Fibroblast of skin of abdomen (primary cell): ENCODE results near the gene LCN2.

ENCODE experiments used
- DNase-seq: peaks from one replicate; pipeline ENCODE4 v3.0.0-alpha.2; 2013

LCN2 gene

GRCh38 chr9:128201441-128202369, 52.5 kb downstream of the LCN2 start:
- peak; percentile 52 for DNase-seq

DNA sequence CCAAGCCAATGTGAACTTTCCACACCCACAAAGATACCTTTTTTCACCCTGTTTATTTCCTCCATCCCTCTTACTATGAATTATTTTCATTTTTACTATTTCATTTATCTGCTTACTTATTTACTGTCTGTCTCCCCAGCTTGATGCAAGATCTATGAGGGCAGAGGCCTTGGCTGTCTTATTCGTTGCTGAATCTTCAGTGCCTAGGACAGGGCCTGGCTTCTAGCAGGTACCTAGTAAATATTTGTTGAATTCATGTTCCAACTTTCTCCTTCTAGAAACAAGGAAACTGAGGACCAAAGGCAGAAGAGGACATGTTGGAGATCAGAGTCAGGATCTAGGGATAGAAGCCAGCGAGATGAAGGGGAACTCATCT, 53.4 kb downstream of the LCN2 start:
- no peak for DNase-seq
